Skin epidermis (tissue), 12 donors: ENCODE measurements around the gene CMTM4.

Experiments
- H3K27ac ChIP-seq, 21 experiments: fragments of 200-600 bp; sonication (generic) in 11 of 21; one replicate each; pipeline ENCODE4 v1.5.0; 2020; ENCODE audit warnings: mild to moderate bottlenecking in 3 of 21, inconsistent platforms in 2 of 21, moderate library complexity in 2 of 21
- H3K4me3 ChIP-seq, 7 experiments: fragments of 200-600 bp; sonication (generic) in 2 of 7; one replicate each; pipeline ENCODE4 v1.5.0; 2020; ENCODE audit warnings: inconsistent platforms in 2 of 7, mild to moderate bottlenecking in 2 of 7, moderate library complexity in 1 of 7

CMTM4 gene

GRCh38 chr16:66696669-66697630 lies at the start of gene CMTM4:
Gene CMTM4, minus strand, starts transcription at chr16:66696743. Its CDS starts 218 bp downstream, at chr16:66696525.
- H3K27ac ChIP-seq = peak within 1 kb of the TSS in 20 of 21 experiments; percentile 54 to 88 (median 75)
- peak within 1 kb of the TSS; percentile 53 to 71 (median 64) for H3K4me3 ChIP-seq

GRCh38 chr16:66746048-66746447 lies 49.5 kb upstream of the CMTM4 start:
- H3K27ac ChIP-seq = no peak overlapping the region

DNA sequence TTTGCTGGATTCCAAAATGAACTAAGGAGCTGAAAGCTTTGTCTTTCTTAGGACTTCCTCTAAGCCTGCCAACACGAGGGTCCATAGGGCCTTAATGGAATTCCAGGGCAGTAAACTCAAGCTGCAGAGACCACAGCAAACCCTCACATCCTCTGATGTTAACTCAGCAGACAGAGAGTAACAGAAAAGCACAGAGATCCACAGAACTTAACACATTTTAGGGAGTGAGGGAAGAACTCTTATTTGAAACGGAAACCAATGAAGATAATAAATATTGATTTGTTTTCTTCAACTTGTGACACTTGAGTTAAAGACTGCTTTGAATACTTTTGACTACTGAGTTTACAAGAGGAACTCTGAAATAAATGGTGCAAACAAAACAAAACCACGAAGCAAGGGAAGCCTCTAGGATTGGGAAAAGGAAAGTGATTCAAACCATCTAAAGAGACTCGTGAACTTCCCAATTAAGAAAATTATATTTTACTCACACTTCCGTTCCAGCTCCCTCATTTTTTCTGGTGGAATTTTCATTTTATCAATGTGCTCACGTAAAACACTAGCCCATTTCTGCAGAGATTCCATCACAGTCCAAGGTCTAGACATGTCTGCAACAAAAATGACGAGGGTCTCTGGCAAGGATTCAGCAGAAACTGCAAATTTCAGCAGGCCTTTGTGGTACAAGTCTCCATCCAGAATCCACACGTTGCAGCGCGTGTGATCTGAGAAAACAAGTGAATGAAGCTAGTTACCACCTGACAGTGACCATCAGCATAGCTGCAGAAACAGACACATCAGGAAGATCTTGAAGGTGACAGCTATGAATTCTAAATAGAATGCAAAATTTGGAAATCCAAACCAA lies 45.6 kb upstream of the CMTM4 start:
- Histone ChIP-seq H3K4me3 (no peak overlapping the region), H3K27ac (peak overlapping the region in 15 of 21 experiments; percentile 9 to 79 (median 48))

More at GRCh38 chr16:66746048-66746447, 49.5 kb upstream of the CMTM4 start:
- H3K4me3 ChIP-seq = no peak overlapping the region

GRCh38 chr16:66741169-66741900 lies 44.8 kb upstream of the CMTM4 start:
- no peak overlapping the region for H3K4me3 ChIP-seq
- peak overlapping the region in 19 of 21 experiments; percentile 9 to 79 (median 54) for H3K27ac ChIP-seq

DNA sequence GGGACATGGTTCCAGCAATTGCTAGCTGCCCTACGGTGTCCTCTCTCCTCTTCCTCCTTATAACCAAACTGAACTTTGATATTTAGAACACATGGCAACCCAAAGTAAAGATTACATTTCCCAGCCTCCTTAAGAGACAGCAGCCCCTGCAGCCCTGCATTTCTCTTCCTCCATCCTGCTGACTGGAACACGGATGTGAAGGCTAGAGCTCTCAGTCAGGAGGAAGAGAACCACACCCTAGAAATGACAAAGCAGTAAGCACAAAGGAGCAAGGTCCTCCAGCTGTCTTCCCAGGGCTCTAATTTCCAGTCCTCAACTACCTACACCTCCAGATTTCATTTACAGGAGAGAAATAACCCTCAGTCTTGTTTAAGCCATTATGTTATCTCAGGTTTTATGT lies 44.0 kb upstream of the CMTM4 start:
- Histone ChIP-seq H3K27ac (peak overlapping the region in 18 of 21 experiments; percentile 11 to 79 (median 55)), H3K4me3 (no peak overlapping the region)

DNA sequence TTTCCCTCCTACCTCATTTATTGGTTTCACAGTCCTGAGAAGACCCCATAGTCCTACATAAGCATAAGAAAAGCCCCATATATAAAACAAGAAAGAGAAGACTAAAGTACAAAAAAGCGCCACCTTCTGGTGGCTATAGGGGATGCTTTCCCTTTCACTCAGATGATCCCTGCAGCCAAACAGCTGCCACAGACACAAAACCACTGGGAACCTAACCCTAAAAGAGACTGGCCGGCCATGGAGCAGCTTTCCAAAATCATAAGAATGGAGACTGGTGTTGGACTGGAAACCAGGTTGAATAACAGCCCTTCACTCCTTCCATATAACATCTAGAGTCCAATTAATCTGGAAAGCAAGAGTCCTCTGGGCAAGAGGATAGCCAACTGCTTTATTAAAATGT lies 43.5 kb upstream of the CMTM4 start:
- peak overlapping the region in 14 of 21 experiments; percentile 7 to 79 (median 52) for H3K27ac ChIP-seq
- no peak overlapping the region for H3K4me3 ChIP-seq

- no peak overlapping the region for H3K27ac ChIP-seq
Observed at GRCh38 chr16:66735891-66736290, 39.3 kb upstream of the CMTM4 start.

GRCh38 chr16:66731101-66731500 lies 34.6 kb upstream of the CMTM4 start:
- H3K4me3 ChIP-seq = no peak overlapping the region
- no peak overlapping the region for H3K27ac ChIP-seq

More at GRCh38 chr16:66735891-66736290, 39.3 kb upstream of the CMTM4 start:
- H3K4me3 ChIP-seq = no peak overlapping the region

GRCh38 chr16:66728804-66729203 lies 32.3 kb upstream of the CMTM4 start:
- H3K27ac ChIP-seq = no peak overlapping the region

GRCh38 chr16:66728117-66728787 lies 31.7 kb upstream of the CMTM4 start:
- Histone ChIP-seq H3K27ac (no peak overlapping the region), H3K4me3 (no peak overlapping the region)

More at GRCh38 chr16:66728804-66729203, 32.3 kb upstream of the CMTM4 start:
- no peak overlapping the region for H3K4me3 ChIP-seq

DNA sequence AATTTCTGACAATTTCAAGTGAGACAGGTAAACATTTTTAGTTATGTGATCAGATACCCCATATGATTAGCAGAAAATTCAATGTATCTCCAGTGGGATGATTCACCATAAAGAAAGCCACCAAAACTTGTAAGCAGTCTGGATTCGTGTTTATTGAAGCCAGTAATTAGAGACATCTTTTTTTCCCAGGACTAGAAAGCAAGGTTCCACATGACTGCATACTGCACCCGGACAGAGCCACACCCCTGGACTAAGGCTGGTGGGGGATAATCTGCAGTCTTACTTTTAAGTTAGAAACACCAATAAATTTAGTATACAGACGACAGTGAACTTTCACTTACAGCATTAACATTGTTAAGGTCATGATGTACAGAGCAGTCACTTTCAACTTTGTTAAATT lies 24.2 kb upstream of the CMTM4 start:
- Histone ChIP-seq H3K27ac (no peak overlapping the region), H3K4me3 (no peak overlapping the region)

GRCh38 chr16:66719246-66719645 lies 22.7 kb upstream of the CMTM4 start:
- H3K4me3 ChIP-seq = no peak overlapping the region
- no peak overlapping the region for H3K27ac ChIP-seq

DNA sequence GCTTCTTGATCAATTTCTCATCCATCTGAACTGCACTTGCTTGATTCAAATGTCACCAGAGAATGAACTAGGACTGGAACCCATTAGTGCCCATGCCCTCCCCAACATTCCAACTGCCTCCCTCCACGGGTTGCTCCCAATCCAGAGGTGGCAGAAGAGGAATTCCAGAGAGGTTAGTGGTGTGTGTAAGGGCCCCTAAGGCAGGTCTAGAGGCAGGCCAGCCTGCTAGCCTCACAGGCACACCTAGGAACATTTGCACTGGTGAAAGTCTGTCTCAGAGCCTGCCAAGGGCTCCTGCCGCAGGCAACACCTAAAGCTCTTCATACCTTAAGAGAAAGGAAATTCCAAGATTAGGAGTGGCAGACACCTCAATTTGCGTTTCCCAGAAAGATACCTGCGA lies 21.2 kb upstream of the CMTM4 start:
- H3K27ac ChIP-seq = no peak overlapping the region
- H3K4me3 ChIP-seq = no peak overlapping the region

GRCh38 chr16:66717112-66717675 lies 20.7 kb upstream of the CMTM4 start:
- H3K4me3 ChIP-seq = no peak overlapping the region
- H3K27ac ChIP-seq = no peak overlapping the region

GRCh38 chr16:66714654-66715307 lies 18.2 kb upstream of the CMTM4 start:
- H3K4me3 ChIP-seq = no peak overlapping the region

GRCh38 chr16:66714062-66714461 lies 17.5 kb upstream of the CMTM4 start:
- no peak overlapping the region for H3K27ac ChIP-seq
- H3K4me3 ChIP-seq = no peak overlapping the region

More at GRCh38 chr16:66714654-66715307, 18.2 kb upstream of the CMTM4 start:
- no peak overlapping the region for H3K27ac ChIP-seq

DNA sequence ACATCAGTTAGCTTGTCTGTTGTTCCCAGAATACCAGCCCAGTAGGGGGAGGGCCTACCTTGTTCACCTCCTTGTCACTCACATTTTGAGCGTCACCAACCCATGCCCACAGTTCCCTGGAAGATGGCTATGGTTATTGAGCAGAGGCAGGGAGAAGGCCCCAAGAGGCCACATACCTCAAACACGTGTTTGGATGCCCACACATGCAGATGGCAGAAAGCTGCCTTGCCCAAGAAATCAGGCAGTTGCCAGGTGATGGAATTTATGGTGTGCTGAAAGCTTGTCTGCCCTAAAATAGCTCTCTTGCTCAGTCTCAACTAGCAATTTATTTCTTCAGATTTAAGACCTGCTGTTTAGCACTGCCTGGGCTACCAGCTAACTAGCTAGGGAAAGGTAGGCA lies 16.5 kb upstream of the CMTM4 start:
- Histone ChIP-seq H3K4me3 (no peak overlapping the region), H3K27ac (no peak overlapping the region)

DNA sequence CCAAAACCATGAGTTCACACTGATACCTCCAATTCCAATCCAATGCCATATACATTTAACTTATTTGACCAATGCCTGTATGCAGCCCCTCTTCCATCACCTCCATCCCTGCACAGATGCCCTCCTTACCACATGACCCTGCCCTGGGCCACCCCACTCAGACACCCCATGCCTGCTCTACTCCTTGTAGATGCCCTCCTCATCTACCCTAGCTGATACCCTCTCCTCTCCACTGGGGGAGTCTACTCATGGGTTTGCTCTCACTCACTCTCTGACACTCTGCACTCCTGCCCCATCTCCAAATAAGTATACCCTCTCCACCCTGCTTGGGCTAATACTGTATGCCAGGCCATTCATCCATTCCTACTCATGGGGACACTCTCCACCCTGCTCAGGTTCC lies 16.0 kb upstream of the CMTM4 start:
- Histone ChIP-seq H3K4me3 (no peak overlapping the region), H3K27ac (no peak overlapping the region)
